Measurements from ENCODE around the gene CALML3.

- TF ChIP-seq CTCF (IDR thresholded peaks at IDR 0.05): no peak
- no peak for TF ChIP-seq POLR2AphosphoS5 (IDR thresholded peaks at IDR 0.05)
Measured at GRCh38 chr10:5479481-5480161, 45.1 kb upstream of the CALML3 start.

Measured in stomach (tissue), 4 donors.